Osteoblast (primary cell): Measurements from ENCODE around the gene NRG2. TPM values are rescaled to one million over a fixed set of nuclear protein-coding genes. Genes with fewer than 3 reads are reported as not detected.

ENCODE experiments used
- DNase-seq: peaks from one replicate; pipeline ENCODE4 v3.0.0; 2011; ENCODE audit warnings: low spot score, mixed read lengths; ENCODE audit not compliant: insufficient read length; ENCODE audit errors: missing footprints
- H2AFZ ChIP-seq: 2 replicates; pipeline ENCODE4 v1.6.0; 2011; ENCODE audit warnings: mild to moderate bottlenecking, low read length
- H3K27ac ChIP-seq: 2 replicates; pipeline ENCODE4 v1.5.1; 2011; ENCODE audit warnings: mild to moderate bottlenecking, low read depth, low read length, moderate library complexity
- H3K27me3 ChIP-seq: 2 replicates; pipeline ENCODE4 v1.6.0; 2012; ENCODE audit warnings: mild to moderate bottlenecking, control low read depth, inconsistent platforms, low read length, moderate library complexity; ENCODE audit not compliant: insufficient read depth
- H3K36me3 ChIP-seq: 2 replicates; pipeline ENCODE4 v1.5.1; 2011; ENCODE audit warnings: mild to moderate bottlenecking, low read length, control low read depth, moderate library complexity; ENCODE audit not compliant: insufficient read depth
- H3K4me1 ChIP-seq: 2 replicates; pipeline ENCODE4 v1.5.1; 2011; ENCODE audit warnings: mild to moderate bottlenecking, low read length, control low read depth, moderate library complexity; ENCODE audit not compliant: insufficient read depth
- H3K4me2 ChIP-seq: 2 replicates; pipeline ENCODE4 v1.6.0; 2011; ENCODE audit warnings: mild to moderate bottlenecking, low read length; ENCODE audit not compliant: insufficient read depth
- H3K4me3 ChIP-seq: fragments of 200-600 bp; sonication (generic); 3 replicates; pipeline ENCODE4 v1.5.1; 2012; ENCODE audit warnings: mild to moderate bottlenecking, low read length, inconsistent platforms; ENCODE audit not compliant: insufficient read depth
- H3K79me2 ChIP-seq: 2 replicates; pipeline ENCODE4 v1.6.0; 2012; ENCODE audit warnings: mild to moderate bottlenecking, low read length, control low read depth, inconsistent platforms; ENCODE audit not compliant: insufficient read depth
- H3K9me3 ChIP-seq: 2 replicates; pipeline ENCODE4 v1.5.1; 2011; ENCODE audit warnings: low read depth, low read length, control low read depth
- H4K20me1 ChIP-seq: 2 replicates; pipeline ENCODE4 v1.6.0; 2012; ENCODE audit warnings: mild to moderate bottlenecking, low read length, control low read depth; ENCODE audit not compliant: insufficient read depth
- total RNA-seq: library from RNA; depleted of rRNA; stranded (reverse); fragments of >200 nt; gene quantifications from 2 replicates; pipeline ENCODE4 v1.2.3, GENCODE V29; 2012
- TF ChIP-seq, protein P1 (sequence below): IDR thresholded peaks from 2 replicates; pipeline ENCODE4 v1.5.1; 2011; ENCODE audit warnings: mild to moderate bottlenecking, low read depth, low read length, moderate library complexity; ENCODE audit errors: extremely low read depth

The NRG2 gene
- total RNA-seq, 1 donor: 0.72 TPM

DNA sequence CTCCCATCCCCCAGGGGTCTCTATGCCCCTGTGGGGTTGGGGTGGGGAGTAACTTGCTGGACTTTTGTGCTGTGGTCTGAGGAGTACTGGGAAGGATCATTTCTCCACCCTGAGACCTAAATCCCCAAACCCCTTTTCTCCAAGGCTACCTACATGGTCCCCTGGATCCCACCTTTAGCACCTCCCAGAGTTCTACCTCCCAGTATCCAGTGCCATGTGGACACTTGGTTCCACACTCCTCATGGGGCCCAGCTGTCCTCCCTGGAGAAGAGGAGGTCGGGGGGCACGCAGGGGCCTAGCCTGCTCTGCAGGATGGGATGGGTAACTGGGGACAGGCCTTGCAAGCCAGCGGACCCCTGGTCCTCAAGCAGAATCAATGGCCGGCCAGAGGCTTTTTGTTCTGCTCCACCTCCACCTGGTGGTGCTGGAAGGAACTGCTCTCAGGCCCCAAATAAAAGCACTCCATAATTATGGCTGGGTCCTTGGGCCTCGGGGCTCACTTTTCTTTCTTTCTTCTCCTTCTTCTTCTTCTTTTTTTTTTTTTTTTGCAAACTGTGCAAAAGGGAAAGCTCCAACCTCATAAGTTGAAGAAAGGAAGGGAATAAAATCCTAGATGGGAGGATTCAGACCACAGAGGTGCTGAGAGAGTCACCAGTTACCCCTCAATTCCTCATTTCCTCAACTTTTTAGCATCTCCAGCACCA lies 179.1 kb downstream of the NRG2 start:
- Histone ChIP-seq H3K4me2 (no peak overlapping the region), H4K20me1 (no peaks in the 10 kb centered on the region), H3K79me2 (no peaks in the 10 kb centered on the region), H3K27ac (no peak overlapping the region), H3K9me3 (no peaks in the 10 kb centered on the region), H2AFZ (no peak overlapping the region), H3K27me3 (peaks cover 39% of the 10 kb centered on the region), H3K36me3 (no peaks in the 10 kb centered on the region), H3K4me3 (no peak overlapping the region), H3K4me1 (no peaks in the 10 kb centered on the region)
- TF ChIP-seq, protein P1, sequence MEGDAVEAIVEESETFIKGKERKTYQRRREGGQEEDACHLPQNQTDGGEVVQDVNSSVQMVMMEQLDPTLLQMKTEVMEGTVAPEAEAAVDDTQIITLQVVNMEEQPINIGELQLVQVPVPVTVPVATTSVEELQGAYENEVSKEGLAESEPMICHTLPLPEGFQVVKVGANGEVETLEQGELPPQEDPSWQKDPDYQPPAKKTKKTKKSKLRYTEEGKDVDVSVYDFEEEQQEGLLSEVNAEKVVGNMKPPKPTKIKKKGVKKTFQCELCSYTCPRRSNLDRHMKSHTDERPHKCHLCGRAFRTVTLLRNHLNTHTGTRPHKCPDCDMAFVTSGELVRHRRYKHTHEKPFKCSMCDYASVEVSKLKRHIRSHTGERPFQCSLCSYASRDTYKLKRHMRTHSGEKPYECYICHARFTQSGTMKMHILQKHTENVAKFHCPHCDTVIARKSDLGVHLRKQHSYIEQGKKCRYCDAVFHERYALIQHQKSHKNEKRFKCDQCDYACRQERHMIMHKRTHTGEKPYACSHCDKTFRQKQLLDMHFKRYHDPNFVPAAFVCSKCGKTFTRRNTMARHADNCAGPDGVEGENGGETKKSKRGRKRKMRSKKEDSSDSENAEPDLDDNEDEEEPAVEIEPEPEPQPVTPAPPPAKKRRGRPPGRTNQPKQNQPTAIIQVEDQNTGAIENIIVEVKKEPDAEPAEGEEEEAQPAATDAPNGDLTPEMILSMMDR: peak; percentile 83
- peak; percentile 92 for DNase-seq

DNA sequence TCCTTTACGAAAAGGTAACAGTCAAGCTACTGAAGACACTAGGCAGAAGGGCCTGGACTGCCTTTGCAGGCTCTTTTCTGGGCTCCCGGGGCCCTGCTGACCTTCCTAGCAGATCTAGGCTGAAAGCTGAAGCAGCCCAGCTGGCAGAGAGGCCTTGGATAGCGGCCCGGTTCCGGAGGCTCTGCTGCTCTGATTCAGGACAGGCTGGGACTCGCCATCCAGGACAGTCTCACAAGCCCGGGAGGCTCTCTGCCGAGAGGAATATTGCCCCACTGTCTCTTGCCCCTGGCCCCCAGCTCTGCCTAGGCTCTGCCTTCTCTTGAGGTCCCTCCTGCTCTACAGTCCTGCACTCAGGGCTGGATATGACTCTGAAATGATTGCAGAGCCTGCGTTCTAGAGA lies 179.7 kb downstream of the NRG2 start:
- no peak for DNase-seq
- Histone ChIP-seq H3K36me3 (no peaks in the 10 kb centered on the region), H3K4me1 (no peaks in the 10 kb centered on the region), H2AFZ (no peak overlapping the region), H3K4me3 (no peak overlapping the region), H3K4me2 (no peak overlapping the region), H3K27me3 (peaks cover 40% of the 10 kb centered on the region), H4K20me1 (no peaks in the 10 kb centered on the region), H3K9me3 (no peaks in the 10 kb centered on the region), H3K79me2 (no peaks in the 10 kb centered on the region), H3K27ac (no peak overlapping the region)
- TF ChIP-seq, protein P1: no peak

DNA sequence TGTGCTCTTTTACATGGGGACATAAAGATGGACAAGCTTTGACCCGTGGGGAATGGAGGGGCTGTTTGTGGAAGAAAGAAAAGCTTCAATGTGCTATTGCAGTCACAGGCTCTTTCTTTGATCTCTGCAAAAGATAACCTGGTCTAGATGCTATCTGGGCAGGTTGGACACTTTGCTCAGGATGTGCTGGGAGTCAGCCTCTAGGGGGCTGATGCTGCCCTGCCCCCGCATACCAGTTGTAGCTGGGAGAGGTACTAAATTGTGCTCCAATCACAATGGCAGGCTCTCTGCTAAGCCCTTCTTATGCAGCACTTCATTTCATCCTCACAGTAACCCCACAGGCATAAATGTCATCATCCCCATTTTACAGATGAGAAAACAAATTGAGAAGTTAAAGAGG lies 180.3 kb downstream of the NRG2 start:
- DNase-seq: no peak
- Histone ChIP-seq H3K4me3 (no peak overlapping the region), H3K4me2 (no peak overlapping the region), H3K9me3 (no peaks in the 10 kb centered on the region), H3K36me3 (no peaks in the 10 kb centered on the region), H3K27me3 (peaks cover 45% of the 10 kb centered on the region), H3K4me1 (no peaks in the 10 kb centered on the region), H3K27ac (no peak overlapping the region), H4K20me1 (no peaks in the 10 kb centered on the region), H2AFZ (no peak overlapping the region), H3K79me2 (no peaks in the 10 kb centered on the region)
- TF ChIP-seq, protein P1: no peak

DNA sequence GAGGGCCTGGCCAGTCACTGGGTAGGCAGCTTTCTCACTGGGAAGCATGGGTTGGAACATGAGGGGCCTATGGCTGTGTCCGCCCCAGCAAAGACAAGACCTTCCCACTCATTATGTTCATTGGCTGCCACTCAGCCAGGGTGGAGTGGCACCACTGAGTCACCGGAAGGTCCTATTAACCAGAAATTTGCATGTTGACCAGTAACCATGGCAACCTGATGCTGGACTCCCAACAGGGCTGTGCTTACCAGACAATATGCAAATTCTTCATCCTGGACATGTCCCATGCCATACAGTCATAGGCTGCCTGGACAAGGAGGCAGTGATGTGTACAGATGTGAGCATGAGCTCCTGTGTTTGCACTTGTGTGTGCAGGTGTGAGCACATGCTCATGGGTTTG lies 180.8 kb downstream of the NRG2 start:
- H2AFZ ChIP-seq: no peak overlapping the region
- TF ChIP-seq, protein P1: no peak
- H3K9me3 ChIP-seq: no peaks in the 10 kb centered on the region
- H3K36me3 ChIP-seq: no peaks in the 10 kb centered on the region
- no peak overlapping the region for H3K4me3 ChIP-seq
- H3K4me1 ChIP-seq: no peaks in the 10 kb centered on the region
- H3K27me3 ChIP-seq: peaks cover 46% of the 10 kb centered on the region
- H3K4me2 ChIP-seq: no peak overlapping the region
- H3K79me2 ChIP-seq: no peaks in the 10 kb centered on the region
- no peaks in the 10 kb centered on the region for H4K20me1 ChIP-seq
- H3K27ac ChIP-seq: no peak overlapping the region
- DNase-seq: no peak
